HepG2 (cell line): ENCODE results near the gene CBX5. TPM values are rescaled to one million over a fixed set of nuclear protein-coding genes. Genes with fewer than 3 reads are reported as not detected.
"Not testable (repeated sequence)": the region's sequence is repeated elsewhere in the genome, so short reads cannot be mapped to it uniquely, and the experiment has no call there.

ENCODE experiments used
- ATAC-seq: fragments of 200-7000 bp; cut with Tn5 transposase; 3 replicates; pipeline ENCODE4 v1.9.1; 2020; ENCODE audit warnings: mild to moderate bottlenecking, moderate library complexity
- BruUV-seq: library from RNA; stranded (reverse); fragments of 400-500 nt; replicated peaks from 2 replicates; lab custom pipeline; 2021; lab: Mats Ljungman, UMichigan
- CTCF ChIA-PET: fragments of 300-600 bp; formaldehyde crosslinking; extraction: SDS; loops from one replicate; lab custom pipeline; 2021; ENCODE audit warnings: low total read pairs, inconsistent platforms, low intra/inter-chr PET ratio; lab: Yijun Ruan, JAX
- POLR2A ChIA-PET: fragments of 350-600 bp; sonication (Branson Sonifier 250); formaldehyde crosslinking; loops from one replicate; lab custom pipeline; 2020; ENCODE audit warnings: antibody characterized with exemption, inconsistent platforms; lab: Yijun Ruan, JAX
- DNase-seq: peaks from one replicate; pipeline ENCODE4 v3.0.0-alpha.2; 2015; ENCODE audit warnings: low spot score
- FAIRE-seq: peaks from 3 replicates; lab custom pipeline; 2011; peaks lifted over from hg19 to GRCh38; lab: Jason Lieb, UNC
- H2AFZ ChIP-seq: one replicate; pipeline ENCODE4 v1.6.1; 2011; ENCODE audit warnings: low read length, inconsistent platforms
- H3K27ac ChIP-seq: fragments of 300-600 bp; 3 replicates; pipeline ENCODE4 v1.8.0; 2011; ENCODE audit warnings: mixed run types, mild to moderate bottlenecking, mixed read lengths, low read length, inconsistent platforms; ENCODE audit not compliant: insufficient read depth; ENCODE audit errors: extremely low read length
- H3K27me3 ChIP-seq, 2 experiments: fragments of 200-600 bp in 1 of 2; 2 replicates in 1 of 2; 3 replicates in 1 of 2; pipeline versions ENCODE4 v1.6.0 to v1.8.0; 2011; ENCODE audit warnings: low read length in 2 of 2, mild to moderate bottlenecking in 2 of 2, moderate library complexity in 2 of 2, inconsistent platforms in 1 of 2; ENCODE audit not compliant: insufficient read depth in 2 of 2, control insufficient read depth in 1 of 2
- H3K36me3 ChIP-seq, 2 experiments: fragments of 200-600 bp in 1 of 2; replicated peaks in 1 of 2; 2 replicates in 1 of 2; 3 replicates in 1 of 2; pipeline versions ENCODE4 v1.5.1 to v1.8.0; 2011; ENCODE audit warnings: low read length in 2 of 2, inconsistent platforms in 1 of 2; ENCODE audit not compliant: insufficient read depth in 2 of 2, control insufficient read depth in 1 of 2
- H3K4me1 ChIP-seq: 2 replicates; pipeline ENCODE4 v1.5.1; 2012; ENCODE audit warnings: low read length, inconsistent platforms; ENCODE audit not compliant: insufficient read depth
- H3K4me2 ChIP-seq: 2 replicates; pipeline ENCODE4 v1.6.0; 2011; ENCODE audit warnings: low read depth, low read length, inconsistent platforms
- H3K4me3 ChIP-seq, 3 experiments: fragments of 200-600 bp in 1 of 3; sonication (generic), shearing (Covaris generic) in 1 of 3; replicated peaks in 1 of 3; 2 replicates each; pipeline ENCODE4 v1.5.1; 2011 to 2016; ENCODE audit warnings: low read length in 3 of 3, inconsistent platforms in 2 of 3, low read depth in 2 of 3, mild to moderate bottlenecking in 2 of 3, control low read depth in 1 of 3, mixed read lengths in 1 of 3; ENCODE audit not compliant: insufficient read depth in 1 of 3
- H3K79me2 ChIP-seq: one replicate; pipeline ENCODE4 v1.6.1; 2011; ENCODE audit warnings: low read length, inconsistent platforms; ENCODE audit not compliant: insufficient read depth
- H3K9ac ChIP-seq: 2 replicates; pipeline ENCODE4 v1.6.0; 2011; ENCODE audit warnings: mild to moderate bottlenecking, low read depth, low read length, inconsistent platforms; ENCODE audit not compliant: insufficient read depth
- H3K9me3 ChIP-seq: 2 replicates; pipeline ENCODE4 v1.5.1; 2012; ENCODE audit warnings: mild to moderate bottlenecking, low read length
- H4K20me1 ChIP-seq: 2 replicates; pipeline ENCODE4 v1.6.0; 2011; ENCODE audit warnings: inconsistent platforms, mild to moderate bottlenecking, low read length, moderate library complexity; ENCODE audit not compliant: insufficient read depth
- CBX5 ChIP-seq: sonication (generic); formaldehyde crosslinking; IDR thresholded peaks from 2 replicates; pipeline ENCODE4 v1.4.0; 2020; ENCODE audit warnings: missing genetic modification reagents, borderline replicate concordance
- HNRNPLL ChIP-seq: fragments of 200-400 bp; formaldehyde crosslinking; IDR thresholded peaks from 2 replicates; pipeline ENCODE4 v1.6.1; 2017; ENCODE audit warnings: mild to moderate bottlenecking, low read depth, low read length; ENCODE audit not compliant: poor library complexity, severe bottlenecking
- ONECUT2 ChIP-seq: sonication (generic); formaldehyde crosslinking; IDR thresholded peaks from 2 replicates; pipeline ENCODE4 v1.4.0; 2020; ENCODE audit warnings: missing genetic modification reagents
- RBFOX2 ChIP-seq: fragments of 200-400 bp; formaldehyde crosslinking; IDR thresholded peaks from 2 replicates; pipeline ENCODE4 v1.6.1; 2017; ENCODE audit warnings: low read depth, mild to moderate bottlenecking, low read length
- SAFB2 ChIP-seq: sonication (generic); formaldehyde crosslinking; IDR thresholded peaks from 2 replicates; pipeline ENCODE4 v1.5.1; 2020; ENCODE audit warnings: missing genetic modification reagents, low read depth, mild to moderate bottlenecking, borderline replicate concordance
- ZNF20 ChIP-seq: sonication (generic); formaldehyde crosslinking; IDR thresholded peaks from 2 replicates; pipeline ENCODE4 v1.4.0; 2020; ENCODE audit warnings: mild to moderate bottlenecking, moderate library complexity, missing genetic modification reagents
- ZNF30 ChIP-seq: sonication (generic); formaldehyde crosslinking; IDR thresholded peaks from 2 replicates; pipeline ENCODE4 v1.5.0; 2020; ENCODE audit warnings: mild to moderate bottlenecking, missing genetic modification reagents
- WGBS: methylation state at CpG from one replicate; pipeline ENCODE4 v1.1.6; 2017; ENCODE audit warnings: low lambda C conversion rate; 5-methylcytosine and 5-hydroxymethylcytosine counted together
- in situ Hi-C: cut with HindIII; loops from 2 replicates; pipeline ENCODE4 v1.10.0; 2017; ENCODE audit warnings: low pct_unique_long_range_greater_than_20kb; ENCODE audit not compliant: extremely low pct_ligation_motif_present
- intact Hi-C: fragments of 100-400 bp; cut with micrococcal nuclease; formaldehyde crosslinking; loops from one replicate; pipeline ENCODE4 v1.10.0; 2022; ENCODE audit not compliant: unreplicated experiment
- polyA plus RNA-seq, 8 experiments: library from polyadenylated mRNA; depleted of rRNA in 3 of 8; stranded (reverse) in 7 of 8; unstranded in 1 of 8; fragments of >200 nt; fragmentation: Illumina TruSeq in 4 of 8; extraction: Trizol in 4 of 8; gene quantifications; 2 replicates each; pipeline versions ENCODE4 v1.2.1 to v1.2.3, GENCODE V29; 2011 to 2016; ENCODE audit warnings: low read depth in 4 of 8, missing spikeins in 1 of 8, mixed read lengths in 1 of 8; ENCODE audit not compliant: insufficient read depth in 1 of 8
- total RNA-seq, 5 experiments: library from RNA; depleted of rRNA; stranded (reverse); fragments of >200 nt; fragmentation: Illumina TruSeq; extraction: Trizol; gene quantifications; 2 replicates each; pipeline ENCODE4 v1.2.3, GENCODE V29; 2016; ENCODE audit warnings: low read depth in 1 of 5
- TF ChIP-seq, protein P1 (sequence below), 2 experiments: IDR thresholded peaks; 2 replicates each; pipeline ENCODE4 v1.6.1; 2011 to 2012; ENCODE audit warnings: low read length in 2 of 2, borderline replicate concordance in 1 of 2, low read depth in 1 of 2, mild to moderate bottlenecking in 1 of 2, moderate library complexity in 1 of 2

CBX5 gene
- total and polyA plus RNA-seq, 2 of the 13 experiments (the other 11 are each of a cell fraction or from before 2014, with no cell fraction given): 16.0 to 22.2 TPM

DNA sequence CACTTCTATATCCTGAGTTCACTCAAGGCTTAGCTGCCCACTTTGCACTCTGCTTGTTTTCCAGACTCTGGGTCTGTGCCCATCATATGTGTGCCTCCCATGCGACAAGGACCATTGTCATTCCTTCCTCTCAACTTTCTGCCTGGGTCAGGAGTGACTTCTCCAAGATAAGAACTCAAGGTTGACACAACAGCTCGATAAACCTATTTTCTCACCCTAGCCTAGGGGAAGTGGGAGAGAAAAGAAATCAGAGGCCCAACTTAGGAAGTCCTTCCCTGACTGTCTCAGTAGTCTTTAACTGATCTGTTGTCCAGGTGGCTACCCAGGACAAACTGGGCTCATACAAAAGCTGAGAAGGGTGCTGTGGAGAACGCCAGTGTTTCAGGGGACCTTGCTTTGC is 92.8 kb downstream of the CBX5 start (continued):
- TF ChIP-seq, protein P1, sequence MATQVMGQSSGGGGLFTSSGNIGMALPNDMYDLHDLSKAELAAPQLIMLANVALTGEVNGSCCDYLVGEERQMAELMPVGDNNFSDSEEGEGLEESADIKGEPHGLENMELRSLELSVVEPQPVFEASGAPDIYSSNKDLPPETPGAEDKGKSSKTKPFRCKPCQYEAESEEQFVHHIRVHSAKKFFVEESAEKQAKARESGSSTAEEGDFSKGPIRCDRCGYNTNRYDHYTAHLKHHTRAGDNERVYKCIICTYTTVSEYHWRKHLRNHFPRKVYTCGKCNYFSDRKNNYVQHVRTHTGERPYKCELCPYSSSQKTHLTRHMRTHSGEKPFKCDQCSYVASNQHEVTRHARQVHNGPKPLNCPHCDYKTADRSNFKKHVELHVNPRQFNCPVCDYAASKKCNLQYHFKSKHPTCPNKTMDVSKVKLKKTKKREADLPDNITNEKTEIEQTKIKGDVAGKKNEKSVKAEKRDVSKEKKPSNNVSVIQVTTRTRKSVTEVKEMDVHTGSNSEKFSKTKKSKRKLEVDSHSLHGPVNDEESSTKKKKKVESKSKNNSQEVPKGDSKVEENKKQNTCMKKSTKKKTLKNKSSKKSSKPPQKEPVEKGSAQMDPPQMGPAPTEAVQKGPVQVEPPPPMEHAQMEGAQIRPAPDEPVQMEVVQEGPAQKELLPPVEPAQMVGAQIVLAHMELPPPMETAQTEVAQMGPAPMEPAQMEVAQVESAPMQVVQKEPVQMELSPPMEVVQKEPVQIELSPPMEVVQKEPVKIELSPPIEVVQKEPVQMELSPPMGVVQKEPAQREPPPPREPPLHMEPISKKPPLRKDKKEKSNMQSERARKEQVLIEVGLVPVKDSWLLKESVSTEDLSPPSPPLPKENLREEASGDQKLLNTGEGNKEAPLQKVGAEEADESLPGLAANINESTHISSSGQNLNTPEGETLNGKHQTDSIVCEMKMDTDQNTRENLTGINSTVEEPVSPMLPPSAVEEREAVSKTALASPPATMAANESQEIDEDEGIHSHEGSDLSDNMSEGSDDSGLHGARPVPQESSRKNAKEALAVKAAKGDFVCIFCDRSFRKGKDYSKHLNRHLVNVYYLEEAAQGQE (IDR thresholded peaks at IDR 0.05; ENCODE audit: borderline replicate concordance in 1 of 2, low read depth in 1 of 2, low read length in 2 of 2): no peak
- TF ChIP-seq SAFB2 (CRISPR knock-in tag) (no peak), HNRNPLL (no peak), ZNF20 (CRISPR knock-in tag) (no peak)

DNA sequence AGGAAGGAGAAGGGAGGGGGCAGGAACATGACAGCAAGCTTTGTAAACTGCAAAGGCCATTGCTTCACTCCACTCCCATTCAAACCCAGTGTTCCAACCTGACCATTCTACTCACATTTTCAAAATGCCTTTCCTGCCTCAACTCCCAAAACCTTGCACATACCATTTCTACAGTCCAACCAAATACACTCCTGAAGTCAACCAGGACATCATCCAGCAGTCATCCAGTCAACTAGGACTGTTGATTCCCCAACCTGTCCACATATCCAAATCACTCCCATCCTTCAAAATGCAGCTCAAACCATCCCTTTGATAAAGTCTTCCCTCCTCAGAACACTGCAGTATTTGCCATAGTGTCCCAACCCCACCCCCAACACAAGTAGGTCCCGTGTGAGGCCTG is 94.0 kb downstream of the CBX5 start:
- Histone ChIP-seq H3K27me3 (no peaks in the 10 kb centered on the region; a peak in 1 of 5 replicates), H3K4me2 (no peak overlapping the region)
- no peak for DNase-seq
- no peak for TF ChIP-seq CBX5 (CRISPR knock-in tag)
- no peak for TF ChIP-seq ONECUT2 (CRISPR knock-in tag)
- no peak for TF ChIP-seq ZNF30 (CRISPR knock-in tag)
- TF ChIP-seq RBFOX2: 0 out of 2 replicates have a peak, but pooled peaks have one; percentile 34
- TF ChIP-seq, all 625 proteins: peak for 1
- FAIRE-seq: no peak
- H3K9me3 ChIP-seq: no peaks in the 10 kb centered on the region
- in situ Hi-C loops: no loop called here
- no TSS peak for BruUV-seq
- ChIA-PET CTCF (no interaction called here), POLR2A (no interaction called here)
- H3K27ac ChIP-seq: no peak overlapping the region
- peaks cover 0 to 4% of the 10 kb centered on the region in 2 experiments; a peak in 3 of 5 replicates for H3K36me3 ChIP-seq
- peaks cover 20% of the 10 kb centered on the region for H3K4me1 ChIP-seq
- no peak overlapping the region for H3K4me3 ChIP-seq
- no peaks in the 10 kb centered on the region for H3K79me2 ChIP-seq
- no peak for ATAC-seq
- H4K20me1 ChIP-seq: no peaks in the 10 kb centered on the region
- intact Hi-C loops: no loop called here
- H2AFZ ChIP-seq: no peak overlapping the region
- WGBS: 96% methylated on average over 1 of the region's 1 CpG
- H3K9ac ChIP-seq: no peak overlapping the region

DNA sequence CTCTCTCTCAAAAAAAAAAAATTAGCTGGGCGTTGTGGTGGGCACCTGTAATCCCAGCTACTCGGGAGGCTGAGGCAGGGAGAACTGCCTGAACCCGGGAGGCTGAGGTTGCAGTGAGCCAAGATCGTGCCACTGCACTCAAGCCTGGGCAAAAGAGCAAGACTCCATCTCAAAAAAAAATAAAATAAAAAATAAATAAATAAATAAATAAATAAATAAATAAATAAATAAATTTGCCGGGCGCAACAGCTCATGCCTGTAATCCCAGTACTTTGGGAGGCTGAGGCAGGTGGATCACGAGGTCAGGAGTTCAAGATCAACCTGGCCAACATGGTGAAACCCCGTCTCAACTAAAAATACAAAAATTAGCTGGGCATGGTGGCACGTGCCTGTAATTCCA is 94.6 kb downstream of the CBX5 start:
- H3K27me3 ChIP-seq, H3K79me2 ChIP-seq, BruUV-seq, H3K9me3 ChIP-seq, DNase-seq, H3K4me2 ChIP-seq, intact Hi-C loops, H3K4me3 ChIP-seq, CTCF ChIA-PET, H3K9ac ChIP-seq, POLR2A ChIA-PET, H3K36me3 ChIP-seq, ATAC-seq, H3K27ac ChIP-seq, in situ Hi-C loops, H2AFZ ChIP-seq, H4K20me1 ChIP-seq, FAIRE-seq: not testable (repeated sequence)
- peaks cover 20% of the 10 kb centered on the region for H3K4me1 ChIP-seq
- WGBS: 94% methylated on average over 9 of the region's 9 CpGs
